Measurements from ENCODE around the gene PPFIA3.

- peak; percentile 49 for TF ChIP-seq CTCF (IDR thresholded peaks at IDR 0.05)
- no peak for TF ChIP-seq RCOR1 (IDR thresholded peaks at IDR 0.05; ENCODE audit: low read length)
- TF ChIP-seq REST (IDR thresholded peaks at IDR 0.05; ENCODE audit: low read depth, low read length) = no peak
- TF ChIP-seq TAF1 (IDR thresholded peaks at IDR 0.05; ENCODE audit: borderline replicate concordance, low read depth, low read length) = no peak
- TF ChIP-seq POLR2AphosphoS5 (IDR thresholded peaks at IDR 0.05; ENCODE audit: low read depth, low read length) = no peak
Observed at GRCh38 chr19:49073514-49074378, 45.6 kb upstream of the PPFIA3 start.
